ENCODE measurements around the gene PM20D1.
"Not testable (repeated sequence)": the region's sequence is repeated elsewhere in the genome, so short reads cannot be mapped to it uniquely, and the experiment has no call there.

Gene PM20D1

DNA sequence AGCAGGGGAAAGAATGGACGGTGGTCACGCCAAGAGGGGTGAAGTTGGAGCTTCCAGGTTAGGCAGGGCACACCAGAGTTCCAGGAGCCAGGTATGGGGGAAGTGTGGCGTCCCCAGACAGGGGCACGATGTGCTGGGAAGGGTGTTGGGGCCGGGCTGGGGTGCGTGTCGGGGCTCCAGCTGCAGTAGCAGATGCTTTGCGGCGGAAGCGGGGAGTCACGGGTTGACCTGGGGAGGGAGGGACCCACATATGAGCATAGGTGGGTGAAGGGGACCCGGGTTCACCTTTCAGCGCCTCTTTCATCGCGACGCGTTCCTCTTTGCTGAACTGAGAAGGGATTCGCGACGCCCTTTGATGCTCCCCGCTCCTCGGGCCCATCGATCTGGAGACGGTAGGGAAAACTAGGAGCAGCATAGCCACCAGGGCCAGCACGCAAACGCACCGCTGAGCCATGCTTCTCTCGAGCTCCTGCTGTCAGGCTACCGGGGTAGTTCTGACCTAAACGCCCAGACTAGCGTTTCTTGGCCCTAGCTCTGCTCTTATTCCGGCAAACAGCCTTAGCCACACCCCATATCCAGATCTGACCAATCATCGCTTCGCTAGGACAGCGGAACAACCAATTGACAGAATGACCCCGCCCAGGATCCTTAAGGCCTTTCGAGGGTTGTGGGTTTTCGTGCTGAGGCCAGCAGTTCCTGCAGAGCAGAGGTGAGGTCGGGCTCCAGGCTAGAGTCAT, at the start of gene PM20D1:
TSS of gene PM20D1 (minus strand) at position 514 of the 737 bp plus-strand sequence. CDS start at position 454, 60 bp downstream.
- H3K36me3 Mint-ChIP-seq, result peaks cover 4% of the 10 kb centered on the region
- H3K27me3 Mint-ChIP-seq, result no peaks in the 10 kb centered on the region
- peaks cover 18% of the 10 kb centered on the region for H3K4me1 Mint-ChIP-seq (ENCODE audit: low read depth)
- H3K4me3 Mint-ChIP-seq, result peak within 1 kb of the TSS; percentile 86
- H3K9me3 Mint-ChIP-seq (ENCODE audit: low read depth), result no peaks in the 10 kb centered on the region
- H3K27ac Mint-ChIP-seq, result peak within 1 kb of the TSS; percentile 70

GRCh38 chr1:205896351-205896750, 46.4 kb upstream of the PM20D1 start:
- no peak overlapping the region for H3K4me3 Mint-ChIP-seq
- peaks cover 4% of the 10 kb centered on the region for H3K27me3 Mint-ChIP-seq
- H3K36me3 Mint-ChIP-seq, result peaks cover 14% of the 10 kb centered on the region
- H3K9me3 Mint-ChIP-seq (ENCODE audit: low read depth), result peaks cover 13% of the 10 kb centered on the region
- H3K27ac Mint-ChIP-seq, result no peak overlapping the region
- H3K4me1 Mint-ChIP-seq (ENCODE audit: low read depth), result peaks cover 2% of the 10 kb centered on the region

GRCh38 chr1:205894119-205894518, 44.2 kb upstream of the PM20D1 start:
- not testable (repeated sequence) for H3K27me3 Mint-ChIP-seq

GRCh38 chr1:205892175-205892574, 42.2 kb upstream of the PM20D1 start:
- not testable (repeated sequence) for H3K27ac Mint-ChIP-seq; H3K4me3 Mint-ChIP-seq; H3K4me1 Mint-ChIP-seq (ENCODE audit: low read depth); H3K27me3 Mint-ChIP-seq
- peaks cover 18% of the 10 kb centered on the region for H3K9me3 Mint-ChIP-seq (ENCODE audit: low read depth)
- peaks cover 15% of the 10 kb centered on the region for H3K36me3 Mint-ChIP-seq

More at GRCh38 chr1:205894119-205894518, 44.2 kb upstream of the PM20D1 start:
- peaks cover 17% of the 10 kb centered on the region for H3K9me3 Mint-ChIP-seq (ENCODE audit: low read depth)
- H3K4me1 Mint-ChIP-seq (ENCODE audit: low read depth); H3K4me3 Mint-ChIP-seq; H3K27ac Mint-ChIP-seq: not testable (repeated sequence)
- H3K36me3 Mint-ChIP-seq, result peaks cover 15% of the 10 kb centered on the region

DNA sequence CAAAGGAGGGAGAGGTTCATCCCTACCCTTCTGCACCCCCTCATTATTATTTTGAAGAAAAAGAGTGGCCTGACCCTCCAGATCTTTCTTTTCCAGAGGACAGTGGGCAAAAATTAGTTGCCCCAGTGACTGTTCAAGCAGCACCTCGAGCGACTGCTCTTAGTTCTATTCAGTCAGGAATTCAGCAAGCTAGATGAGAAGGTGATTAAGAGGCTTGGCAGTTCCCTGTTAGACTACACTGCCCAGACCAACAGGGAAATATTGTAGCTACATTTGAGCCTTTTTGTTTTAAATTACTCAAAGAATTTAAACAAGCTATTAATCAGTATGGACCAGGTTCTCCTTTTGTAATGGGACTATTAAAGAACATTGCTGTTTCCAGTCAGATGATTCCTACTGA, 41.5 kb upstream of the PM20D1 start:
- not testable (repeated sequence) for H3K27ac Mint-ChIP-seq; H3K4me1 Mint-ChIP-seq (ENCODE audit: low read depth); H3K4me3 Mint-ChIP-seq; H3K27me3 Mint-ChIP-seq
- Mint-ChIP-seq H3K36me3 (peaks cover 15% of the 10 kb centered on the region), H3K9me3 (ENCODE audit: low read depth) (peaks cover 14% of the 10 kb centered on the region)

DNA sequence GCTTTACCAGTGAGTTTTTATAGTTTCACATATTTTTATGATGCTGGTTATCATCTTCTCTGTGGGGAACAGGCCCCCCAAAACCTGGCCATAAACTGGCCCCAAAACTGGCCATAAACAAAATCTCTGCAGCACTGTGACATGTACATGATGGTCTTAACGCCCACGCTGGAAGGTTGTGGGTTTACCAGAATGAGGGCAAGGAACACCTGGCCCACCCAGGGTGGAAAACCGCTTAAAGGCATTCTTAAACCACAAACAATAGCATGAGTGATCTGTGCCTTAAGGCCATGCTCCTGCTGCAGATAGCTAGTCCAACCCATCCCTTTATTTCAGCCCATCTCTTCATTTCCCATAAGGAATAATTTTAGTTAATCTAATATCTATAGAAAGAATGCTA, 40.7 kb upstream of the PM20D1 start:
- Mint-ChIP-seq H3K36me3 (peaks cover 15% of the 10 kb centered on the region), H3K9me3 (ENCODE audit: low read depth) (peaks cover 14% of the 10 kb centered on the region)
- not testable (repeated sequence) for H3K4me3 Mint-ChIP-seq; H3K27me3 Mint-ChIP-seq; H3K27ac Mint-ChIP-seq; H3K4me1 Mint-ChIP-seq (ENCODE audit: low read depth)

- not testable (repeated sequence) for H3K27ac Mint-ChIP-seq; H3K4me3 Mint-ChIP-seq; H3K27me3 Mint-ChIP-seq; H3K4me1 Mint-ChIP-seq (ENCODE audit: low read depth); H3K9me3 Mint-ChIP-seq (ENCODE audit: low read depth)
- peaks cover 10% of the 10 kb centered on the region for H3K36me3 Mint-ChIP-seq
Observed at GRCh38 chr1:205889706-205890105, 39.8 kb upstream of the PM20D1 start.

DNA sequence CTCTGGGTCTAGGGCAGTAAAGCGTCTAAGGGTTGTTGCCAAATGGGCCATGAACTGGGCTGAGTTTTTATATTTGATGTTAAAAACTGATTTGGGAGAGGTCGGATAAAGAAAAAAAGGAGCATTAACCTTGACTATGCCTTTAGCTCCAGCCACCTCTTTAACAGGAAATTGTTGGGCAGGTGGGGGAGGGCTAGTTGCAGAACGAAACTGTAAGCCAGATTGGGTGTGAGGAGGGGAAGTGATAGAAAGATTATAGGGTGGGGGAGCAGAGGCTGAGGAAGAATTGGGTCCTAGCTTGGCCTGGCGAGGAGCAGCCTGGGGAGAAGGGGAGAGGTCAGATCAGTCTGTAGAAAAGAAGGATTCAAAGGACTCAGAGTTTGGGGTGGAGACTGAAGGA, 39.1 kb upstream of the PM20D1 start:
- H3K4me1 Mint-ChIP-seq (ENCODE audit: low read depth); H3K27ac Mint-ChIP-seq; H3K9me3 Mint-ChIP-seq (ENCODE audit: low read depth); H3K27me3 Mint-ChIP-seq; H3K36me3 Mint-ChIP-seq; H3K4me3 Mint-ChIP-seq: not testable (repeated sequence)

- Mint-ChIP-seq H3K27me3 (no peaks in the 10 kb centered on the region), H3K4me1 (ENCODE audit: low read depth) (peaks cover 1% of the 10 kb centered on the region), H3K27ac (no peak overlapping the region), H3K36me3 (peaks cover 22% of the 10 kb centered on the region), H3K9me3 (ENCODE audit: low read depth) (peaks cover 9% of the 10 kb centered on the region), H3K4me3 (no peak overlapping the region)
Observed at GRCh38 chr1:205883792-205884191, 33.9 kb upstream of the PM20D1 start.

DNA sequence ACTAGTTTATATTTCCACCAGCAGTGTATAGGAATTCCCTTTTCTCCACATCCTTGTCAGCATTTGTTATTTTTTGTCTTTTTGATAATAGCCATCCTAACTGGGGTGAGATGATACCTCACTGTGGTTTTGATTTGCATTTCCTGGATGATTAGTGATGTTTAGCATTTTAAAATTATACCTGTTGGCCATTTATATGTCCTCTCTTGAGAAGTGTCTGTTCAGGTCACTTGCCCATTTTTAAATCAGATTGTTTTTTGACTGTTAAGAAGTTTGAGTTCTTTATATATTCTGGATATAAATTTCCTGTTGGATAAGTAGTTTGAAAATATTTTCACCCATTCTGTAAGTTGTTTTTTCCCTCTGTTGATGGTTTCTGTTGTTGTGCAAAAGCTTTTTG, 31.0 kb upstream of the PM20D1 start:
- Mint-ChIP-seq H3K4me3 (no peak overlapping the region), H3K4me1 (ENCODE audit: low read depth) (peaks cover 2% of the 10 kb centered on the region), H3K27me3 (peaks cover 1% of the 10 kb centered on the region), H3K27ac (no peak overlapping the region), H3K36me3 (peaks cover 32% of the 10 kb centered on the region), H3K9me3 (ENCODE audit: low read depth) (peaks cover 20% of the 10 kb centered on the region)

- H3K4me1 Mint-ChIP-seq (ENCODE audit: low read depth), result peaks cover 2% of the 10 kb centered on the region
- H3K27ac Mint-ChIP-seq, result no peak overlapping the region
- peaks cover 32% of the 10 kb centered on the region for H3K36me3 Mint-ChIP-seq
- no peak overlapping the region for H3K4me3 Mint-ChIP-seq
- H3K27me3 Mint-ChIP-seq, result peaks cover 1% of the 10 kb centered on the region
- H3K9me3 Mint-ChIP-seq (ENCODE audit: low read depth), result peaks cover 20% of the 10 kb centered on the region
Observed at GRCh38 chr1:205879974-205880373, 30.0 kb upstream of the PM20D1 start.

DNA sequence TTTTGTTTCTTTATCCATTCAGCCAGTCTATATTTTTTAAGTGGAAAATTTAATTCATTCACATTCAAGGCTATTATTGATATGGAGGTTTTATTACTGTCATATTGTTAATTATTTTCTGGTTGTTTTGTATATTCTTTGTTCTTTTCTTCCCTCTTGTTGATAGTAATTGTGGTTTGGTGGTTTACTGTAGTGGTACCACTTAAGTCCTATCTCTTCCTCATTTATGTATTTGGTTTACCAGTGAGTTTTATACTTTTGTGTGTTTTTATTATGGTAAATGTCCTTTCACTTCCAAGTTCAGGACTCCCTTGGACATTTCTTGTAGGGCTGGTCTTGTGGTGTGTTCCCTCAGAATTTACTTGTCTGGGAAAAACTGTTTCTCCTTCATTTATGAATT, 28.1 kb upstream of the PM20D1 start:
- no peak overlapping the region for H3K27ac Mint-ChIP-seq
- peaks cover 20% of the 10 kb centered on the region for H3K9me3 Mint-ChIP-seq (ENCODE audit: low read depth)
- H3K4me1 Mint-ChIP-seq (ENCODE audit: low read depth), result peaks cover 2% of the 10 kb centered on the region
- no peak overlapping the region for H3K4me3 Mint-ChIP-seq
- H3K27me3 Mint-ChIP-seq, result peaks cover 1% of the 10 kb centered on the region
- peaks cover 32% of the 10 kb centered on the region for H3K36me3 Mint-ChIP-seq

DNA sequence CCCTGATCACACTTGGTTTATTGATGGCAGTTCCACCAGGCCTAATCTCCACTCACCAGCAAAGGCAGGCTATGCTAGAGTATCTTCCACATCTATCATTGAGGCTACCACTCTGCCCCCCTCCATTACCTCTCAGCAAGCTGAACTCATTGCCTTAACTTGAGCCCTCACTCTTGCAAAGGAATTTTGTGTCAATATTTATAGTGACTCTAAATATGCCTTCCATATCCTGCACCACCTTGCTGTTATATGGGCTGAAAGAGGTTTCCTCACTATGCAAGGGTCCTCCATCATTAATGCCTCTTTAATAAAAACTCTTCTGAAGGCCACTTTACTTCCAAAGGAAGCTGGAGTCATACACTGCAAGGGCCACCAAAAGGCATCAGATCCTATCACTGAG, 23.2 kb upstream of the PM20D1 start:
- H3K27ac Mint-ChIP-seq; H3K36me3 Mint-ChIP-seq; H3K4me3 Mint-ChIP-seq; H3K27me3 Mint-ChIP-seq; H3K4me1 Mint-ChIP-seq (ENCODE audit: low read depth); H3K9me3 Mint-ChIP-seq (ENCODE audit: low read depth): not testable (repeated sequence)

GRCh38 chr1:205870236-205870635, 20.3 kb upstream of the PM20D1 start:
- H3K27ac Mint-ChIP-seq, result no peak overlapping the region
- H3K36me3 Mint-ChIP-seq, result peaks cover 2% of the 10 kb centered on the region
- no peaks in the 10 kb centered on the region for H3K4me1 Mint-ChIP-seq (ENCODE audit: low read depth)
- H3K4me3 Mint-ChIP-seq, result no peak overlapping the region
- H3K27me3 Mint-ChIP-seq, result no peaks in the 10 kb centered on the region
- H3K9me3 Mint-ChIP-seq (ENCODE audit: low read depth), result no peaks in the 10 kb centered on the region

- Mint-ChIP-seq H3K36me3 (peaks cover 5% of the 10 kb centered on the region), H3K27me3 (no peaks in the 10 kb centered on the region), H3K4me1 (ENCODE audit: low read depth) (no peaks in the 10 kb centered on the region), H3K27ac (no peak overlapping the region), H3K9me3 (ENCODE audit: low read depth) (peaks cover 4% of the 10 kb centered on the region), H3K4me3 (no peak overlapping the region)
Observed at GRCh38 chr1:205861540-205861939, 11.6 kb upstream of the PM20D1 start.

Measured in activated naive CD8-positive, alpha-beta T cell (primary cell).